ENCODE measurements around the gene DDX59. TPM values are rescaled to one million over a fixed set of nuclear protein-coding genes. Genes with fewer than 3 reads are reported as not detected.

The DDX59 gene
- total RNA-seq, 1 donor from 2014 or later: 17.7 TPM

DNA sequence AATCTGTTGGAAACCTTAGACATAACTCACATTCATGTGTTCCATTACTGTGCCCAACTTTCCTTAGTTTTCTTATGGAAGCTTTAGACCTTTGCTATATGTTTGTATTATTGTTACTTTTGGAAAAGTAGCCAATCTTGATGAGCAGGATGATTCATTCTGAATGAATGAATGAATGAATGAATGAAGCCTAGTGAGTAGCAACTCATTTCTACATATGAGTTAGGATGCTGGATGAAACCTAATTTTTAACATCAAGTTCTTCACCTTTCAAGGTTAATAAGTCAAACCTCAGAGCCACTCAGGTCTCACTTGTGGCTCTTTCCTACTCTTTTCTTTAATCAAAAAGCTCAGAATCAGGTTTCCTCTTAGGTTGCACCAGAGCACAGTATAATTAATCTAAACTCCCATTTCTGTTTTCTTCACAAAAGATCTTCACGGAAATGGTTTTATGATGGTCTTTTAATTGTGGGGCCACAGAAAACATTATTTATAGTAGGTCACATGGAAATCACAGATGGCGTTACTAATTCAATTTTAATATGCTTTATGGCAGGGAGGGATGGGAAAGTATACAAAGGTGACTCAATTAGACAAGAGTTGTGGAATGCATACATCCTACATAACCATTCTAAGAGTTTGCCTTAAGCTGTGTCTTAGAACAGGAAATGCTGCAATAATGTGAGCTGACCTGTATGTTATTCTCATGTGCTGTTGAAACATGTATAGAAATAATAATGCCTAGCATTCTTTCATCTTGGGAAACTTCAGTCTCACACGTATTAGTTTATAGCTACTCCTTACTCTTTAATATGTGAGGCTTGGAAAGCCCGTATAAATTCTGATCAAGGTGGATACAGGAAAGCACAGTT lies 4.5 kb upstream of the DDX59 start:
- Histone ChIP-seq H3K36me3 (ENCODE audit: control insufficient read depth in 3 of 3, insufficient read depth in 3 of 3, low read length in 3 of 3) (no peaks in the 10 kb centered on the region), H3K27me3 (ENCODE audit: control insufficient read depth in 3 of 3, insufficient read depth in 3 of 3, low read length in 3 of 3) (no peaks in the 10 kb centered on the region), H3K9ac (ENCODE audit: low read depth in 1 of 3, low read length in 3 of 3) (no peak overlapping the region), H3K9me3 (ENCODE audit: control insufficient read depth in 3 of 3, low read length in 3 of 3) (no peaks in the 10 kb centered on the region), H3K4me1 (ENCODE audit: control insufficient read depth in 3 of 3, insufficient read depth in 3 of 3, low read length in 3 of 3) (peaks cover 5 to 8% (median 6%) of the 10 kb centered on the region in 3 donors), H3K27ac (ENCODE audit: low read depth, low read length) (no peak overlapping the region), H3K4me3 (ENCODE audit: low read length in 3 of 3) (no peak overlapping the region)

DNA sequence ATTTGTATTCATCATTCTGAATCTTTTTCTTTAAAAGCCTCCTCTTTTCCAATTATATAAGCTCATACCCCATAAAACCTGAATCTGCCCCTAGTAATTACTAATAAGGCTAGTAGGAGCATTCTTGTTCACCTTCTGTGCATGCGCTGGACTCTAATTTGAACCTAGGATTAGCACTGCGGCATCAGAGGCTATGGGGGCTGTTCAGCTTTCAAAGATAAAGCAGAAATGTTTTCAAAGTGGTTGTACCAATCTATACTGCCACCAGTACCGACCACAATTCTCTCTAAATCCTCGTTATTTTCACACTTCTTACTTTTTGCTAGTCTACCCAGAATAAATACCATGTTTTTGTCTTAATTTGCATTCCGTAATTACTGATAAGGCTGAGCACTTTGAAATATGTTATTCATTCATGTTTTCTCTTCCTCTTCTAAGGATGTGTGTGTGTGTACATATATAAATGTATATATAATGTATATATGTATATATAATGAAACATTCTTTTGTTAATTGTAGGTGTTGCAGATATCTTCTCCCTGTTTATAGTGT lies 1.6 kb upstream of the DDX59 start:
- Histone ChIP-seq H3K27me3 (ENCODE audit: control insufficient read depth in 3 of 3, insufficient read depth in 3 of 3, low read length in 3 of 3) (no peaks in the 10 kb centered on the region), H3K9me3 (ENCODE audit: control insufficient read depth in 3 of 3, low read length in 3 of 3) (no peaks in the 10 kb centered on the region), H3K36me3 (ENCODE audit: control insufficient read depth in 3 of 3, insufficient read depth in 3 of 3, low read length in 3 of 3) (peaks cover 0 to 3% (median 0%) of the 10 kb centered on the region in 3 donors), H3K4me3 (ENCODE audit: low read length in 3 of 3) (no peak overlapping the region), H3K9ac (ENCODE audit: low read depth in 1 of 3, low read length in 3 of 3) (no peak overlapping the region), H3K27ac (ENCODE audit: low read depth, low read length) (no peak overlapping the region), H3K4me1 (ENCODE audit: control insufficient read depth in 3 of 3, insufficient read depth in 3 of 3, low read length in 3 of 3) (peaks cover 6 to 13% (median 7%) of the 10 kb centered on the region in 3 donors)

DNA sequence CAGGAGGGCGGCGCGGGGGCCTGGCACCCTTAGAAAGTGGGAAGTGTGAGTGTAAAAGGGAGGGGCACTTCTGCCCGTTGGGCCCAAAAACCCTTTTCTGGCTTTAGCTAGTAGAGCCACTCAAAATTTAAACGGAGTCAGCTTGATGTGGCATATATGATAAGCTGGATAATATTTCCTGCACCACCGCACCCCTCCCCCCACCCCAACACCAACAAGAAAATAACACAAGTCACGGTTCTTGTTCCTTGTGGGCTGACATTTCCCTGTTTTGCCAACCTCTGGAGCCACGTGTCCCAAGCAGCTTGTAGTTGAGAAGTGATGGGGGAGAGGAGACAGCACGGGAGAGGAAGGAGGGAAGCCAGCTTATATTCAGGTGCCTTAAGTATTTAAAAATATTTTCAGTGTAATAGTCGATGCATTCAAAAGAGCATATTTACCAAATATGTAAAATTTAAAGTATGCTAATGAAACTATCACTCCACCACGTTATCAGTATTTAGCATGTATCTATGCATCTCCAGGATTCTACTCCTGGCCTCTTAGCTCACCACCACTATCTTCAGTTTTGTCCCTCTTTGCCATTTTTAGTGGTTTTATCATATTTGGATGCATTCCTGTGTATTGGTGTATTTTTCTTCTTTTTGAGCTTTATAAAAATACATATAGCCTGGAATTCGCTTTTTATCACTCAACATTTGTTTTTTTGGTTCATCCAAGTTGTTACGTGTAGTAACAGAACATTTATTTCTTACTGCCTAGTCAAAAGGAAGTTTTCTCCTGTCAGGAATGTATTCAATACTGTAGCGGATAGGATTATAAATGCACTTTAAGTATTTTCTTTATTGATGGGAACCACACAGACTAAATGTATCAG lies 773 bp upstream of the DDX59 start:
- Histone ChIP-seq H3K27ac (ENCODE audit: low read depth, low read length) (peak overlapping the region; percentile 99), H3K27me3 (ENCODE audit: control insufficient read depth in 3 of 3, insufficient read depth in 3 of 3, low read length in 3 of 3) (no peaks in the 10 kb centered on the region), H3K9me3 (ENCODE audit: control insufficient read depth in 3 of 3, low read length in 3 of 3) (no peaks in the 10 kb centered on the region), H3K36me3 (ENCODE audit: control insufficient read depth in 3 of 3, insufficient read depth in 3 of 3, low read length in 3 of 3) (peaks cover 0 to 3% (median 2%) of the 10 kb centered on the region in 3 donors), H3K4me3 (ENCODE audit: low read length in 3 of 3) (peak overlapping the region; percentile 80 to 88 (median 86)), H3K4me1 (ENCODE audit: control insufficient read depth in 3 of 3, insufficient read depth in 3 of 3, low read length in 3 of 3) (peaks cover 6 to 19% (median 13%) of the 10 kb centered on the region in 3 donors), H3K9ac (ENCODE audit: low read depth in 1 of 3, low read length in 3 of 3) (peak overlapping the region; percentile 92 to 96 (median 93))

DNA sequence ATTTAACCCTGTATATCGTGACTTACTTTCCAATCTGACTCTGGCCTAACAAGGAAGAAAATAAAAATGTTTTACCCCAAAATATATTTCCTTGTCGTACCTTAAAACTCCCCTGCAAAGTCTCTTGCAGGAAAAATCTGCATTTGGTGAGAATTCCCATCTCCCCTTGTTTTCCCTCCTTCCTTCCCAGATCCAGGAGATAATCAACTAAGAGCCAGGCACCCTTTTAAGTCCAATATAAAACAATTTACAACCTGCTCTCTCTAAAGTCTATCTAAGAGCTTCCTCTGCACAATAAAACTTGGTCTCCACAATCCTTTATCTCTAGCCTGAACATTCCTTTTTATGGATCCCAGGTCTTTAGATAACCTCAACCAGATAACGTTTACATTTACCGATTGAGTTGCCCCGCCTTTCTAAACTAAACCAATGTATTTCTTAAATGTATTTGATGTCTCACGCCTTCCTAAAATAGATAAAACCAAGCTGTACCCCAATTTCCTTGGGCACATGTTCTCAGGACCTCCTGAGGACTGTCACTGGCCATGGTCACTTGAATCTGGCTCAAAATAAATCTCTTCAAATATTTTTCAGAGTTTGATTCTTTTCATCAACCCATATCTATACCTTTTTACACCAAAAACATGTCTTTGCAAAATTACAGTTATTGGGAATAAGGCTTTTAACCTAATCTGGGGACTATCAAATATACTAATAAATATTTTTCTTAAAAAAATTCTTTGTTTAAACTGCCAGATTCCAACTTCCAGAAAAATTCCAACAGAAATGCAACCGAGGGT lies 993 bp downstream of the DDX59 start:
- Histone ChIP-seq H3K9ac (ENCODE audit: low read depth in 1 of 3, low read length in 3 of 3) (peak overlapping the region; percentile 98 to 100 (median 99)), H3K27ac (ENCODE audit: low read depth, low read length) (peak overlapping the region; percentile 99), H3K36me3 (ENCODE audit: control insufficient read depth in 3 of 3, insufficient read depth in 3 of 3, low read length in 3 of 3) (peaks cover 3 to 11% (median 6%) of the 10 kb centered on the region in 3 donors), H3K4me1 (ENCODE audit: control insufficient read depth in 3 of 3, insufficient read depth in 3 of 3, low read length in 3 of 3) (peaks cover 6 to 19% (median 13%) of the 10 kb centered on the region in 3 donors), H3K9me3 (ENCODE audit: control insufficient read depth in 3 of 3, low read length in 3 of 3) (no peaks in the 10 kb centered on the region), H3K27me3 (ENCODE audit: control insufficient read depth in 3 of 3, insufficient read depth in 3 of 3, low read length in 3 of 3) (no peaks in the 10 kb centered on the region), H3K4me3 (ENCODE audit: low read length in 3 of 3) (peak overlapping the region; percentile 81 to 88 (median 88))

- no peak overlapping the region for H3K4me3 ChIP-seq (ENCODE audit: low read length in 3 of 3)
- peak overlapping the region in 1 of 3 donors; percentile 8 for H3K9ac ChIP-seq (ENCODE audit: low read depth in 1 of 3, low read length in 3 of 3)
- H3K27ac ChIP-seq (ENCODE audit: low read depth, low read length): peak overlapping the region; percentile 31
- H3K4me1 ChIP-seq (ENCODE audit: control insufficient read depth in 3 of 3, insufficient read depth in 3 of 3, low read length in 3 of 3): peaks cover 6 to 19% (median 13%) of the 10 kb centered on the region in 3 donors
- no peaks in the 10 kb centered on the region for H3K27me3 ChIP-seq (ENCODE audit: control insufficient read depth in 3 of 3, insufficient read depth in 3 of 3, low read length in 3 of 3)
- H3K9me3 ChIP-seq (ENCODE audit: control insufficient read depth in 3 of 3, low read length in 3 of 3): no peaks in the 10 kb centered on the region
- peaks cover 7 to 22% (median 19%) of the 10 kb centered on the region in 3 donors for H3K36me3 ChIP-seq (ENCODE audit: control insufficient read depth in 3 of 3, insufficient read depth in 3 of 3, low read length in 3 of 3)
Observed at GRCh38 chr1:200666309-200666708, 3.4 kb downstream of the DDX59 start.

GRCh38 chr1:200665861-200666260 lies 3.8 kb downstream of the DDX59 start:
- Histone ChIP-seq H3K27ac (ENCODE audit: low read depth, low read length) (peak overlapping the region; percentile 31), H3K27me3 (ENCODE audit: control insufficient read depth in 3 of 3, insufficient read depth in 3 of 3, low read length in 3 of 3) (no peaks in the 10 kb centered on the region), H3K9me3 (ENCODE audit: control insufficient read depth in 3 of 3, low read length in 3 of 3) (no peaks in the 10 kb centered on the region), H3K4me3 (ENCODE audit: low read length in 3 of 3) (no peak overlapping the region), H3K36me3 (ENCODE audit: control insufficient read depth in 3 of 3, insufficient read depth in 3 of 3, low read length in 3 of 3) (peaks cover 7 to 22% (median 21%) of the 10 kb centered on the region in 3 donors), H3K4me1 (ENCODE audit: control insufficient read depth in 3 of 3, insufficient read depth in 3 of 3, low read length in 3 of 3) (peaks cover 4 to 18% (median 13%) of the 10 kb centered on the region in 3 donors), H3K9ac (ENCODE audit: low read depth in 1 of 3, low read length in 3 of 3) (peak overlapping the region in 1 of 3 donors; percentile 8)

GRCh38 chr1:200660719-200661118 lies 9.0 kb downstream of the DDX59 start:
- Histone ChIP-seq H3K9me3 (ENCODE audit: control insufficient read depth in 3 of 3, low read length in 3 of 3) (no peaks in the 10 kb centered on the region), H3K27ac (ENCODE audit: low read depth, low read length) (no peak overlapping the region), H3K27me3 (ENCODE audit: control insufficient read depth in 3 of 3, insufficient read depth in 3 of 3, low read length in 3 of 3) (no peaks in the 10 kb centered on the region), H3K9ac (ENCODE audit: low read depth in 1 of 3, low read length in 3 of 3) (no peak overlapping the region), H3K4me1 (ENCODE audit: control insufficient read depth in 3 of 3, insufficient read depth in 3 of 3, low read length in 3 of 3) (peaks cover 0 to 2% (median 0%) of the 10 kb centered on the region in 3 donors), H3K36me3 (ENCODE audit: control insufficient read depth in 3 of 3, insufficient read depth in 3 of 3, low read length in 3 of 3) (peaks cover 21 to 53% (median 50%) of the 10 kb centered on the region in 3 donors), H3K4me3 (ENCODE audit: low read length in 3 of 3) (no peak overlapping the region)

GRCh38 chr1:200659269-200659668 lies 10.4 kb downstream of the DDX59 start:
- peaks cover 21 to 61% (median 54%) of the 10 kb centered on the region in 3 donors for H3K36me3 ChIP-seq (ENCODE audit: control insufficient read depth in 3 of 3, insufficient read depth in 3 of 3, low read length in 3 of 3)
- no peak overlapping the region for H3K9ac ChIP-seq (ENCODE audit: low read depth in 1 of 3, low read length in 3 of 3)
- no peaks in the 10 kb centered on the region for H3K4me1 ChIP-seq (ENCODE audit: control insufficient read depth in 3 of 3, insufficient read depth in 3 of 3, low read length in 3 of 3)
- H3K4me3 ChIP-seq (ENCODE audit: low read length in 3 of 3): no peak overlapping the region
- no peaks in the 10 kb centered on the region for H3K27me3 ChIP-seq (ENCODE audit: control insufficient read depth in 3 of 3, insufficient read depth in 3 of 3, low read length in 3 of 3)
- H3K27ac ChIP-seq (ENCODE audit: low read depth, low read length): no peak overlapping the region
- H3K9me3 ChIP-seq (ENCODE audit: control insufficient read depth in 3 of 3, low read length in 3 of 3): no peaks in the 10 kb centered on the region

Measured in skeletal muscle tissue (tissue), 4 donors.